ENCODE data around the gene PNPLA2. TPM values are rescaled to one million over a fixed set of nuclear protein-coding genes. Genes with fewer than 3 reads are reported as not detected.

Gene PNPLA2
- polyA plus RNA-seq, 3 donors: 26.8 to 321 (median 35.0) TPM

DNA sequence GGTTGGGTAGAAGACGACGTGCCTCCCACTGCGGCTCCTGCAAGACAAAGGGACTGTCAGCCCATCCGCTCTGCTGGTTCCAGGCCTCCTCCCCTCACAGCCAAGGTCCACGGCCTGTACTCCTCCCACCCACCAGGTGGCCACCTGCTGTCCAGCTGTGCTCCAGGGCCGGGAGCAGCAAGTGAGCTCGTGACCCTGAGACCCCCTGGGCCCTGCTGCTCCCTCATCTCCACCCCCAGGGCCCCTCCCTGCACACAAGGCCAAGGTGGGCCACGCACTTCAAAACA lies 51.4 kb downstream of the PNPLA2 start:
- intact Hi-C loops (cut with micrococcal nuclease): no loop called here
- Histone ChIP-seq H3K9me3 (replicated peaks in 1 of 2; ENCODE audit: control insufficient read depth in 1 of 2, insufficient read depth in 1 of 2, low read length in 2 of 2) (no peaks in the 10 kb centered on the region), H2AFZ (ENCODE audit: insufficient read depth, low read depth, low read length, poor library complexity, severe bottlenecking) (no peak overlapping the region), H3K27ac (ENCODE audit: low read depth in 1 of 2, low read length in 2 of 2) (no peak overlapping the region), H3K36me3 (replicated peaks in 1 of 2; ENCODE audit: control insufficient read depth in 1 of 2, insufficient read depth in 2 of 2, low read length in 2 of 2) (peaks cover 0 to 6% of the 10 kb centered on the region in 2 donors), H3K4me2 (replicated peaks; ENCODE audit: extremely low read depth, low read length, poor library complexity, severe bottlenecking) (no peak overlapping the region), H3K27me3 (ENCODE audit: control insufficient read depth in 2 of 2, insufficient read depth in 2 of 2, low read length in 2 of 2) (no peaks in the 10 kb centered on the region), H3K79me2 (ENCODE audit: insufficient read depth, low read length) (no peaks in the 10 kb centered on the region), H4K20me1 (ENCODE audit: insufficient read depth, low read length) (no peaks in the 10 kb centered on the region), H3K9ac (ENCODE audit: insufficient read depth, low read length, poor library complexity, severe bottlenecking) (no peak overlapping the region), H3K4me1 (ENCODE audit: control insufficient read depth in 1 of 2, insufficient read depth in 2 of 2, low read length in 2 of 2) (no peaks in the 10 kb centered on the region), H3K4me3 (replicated peaks in 1 of 3; ENCODE audit: low read depth in 2 of 3, low read length in 3 of 3) (no peak overlapping the region)
- no peak overlapping the region for H3K4me3 Mint-ChIP-seq
- H3K27me3 Mint-ChIP-seq (ENCODE audit: low read depth in 3 of 3): peaks cover 0 to 2% (median 2%) of the 10 kb centered on the region in 3 donors
- peaks cover 4 to 7% of the 10 kb centered on the region in 2 donors for H3K36me3 Mint-ChIP-seq
- H3K4me1 Mint-ChIP-seq: no peaks in the 10 kb centered on the region
- DNase-seq: no peak
- no peak overlapping the region for H3K27ac Mint-ChIP-seq
- WGBS (ENCODE audit: insufficient coverage): 87% methylated on average over 6 of the region's 8 CpGs
- no peaks in the 10 kb centered on the region for H3K9me3 Mint-ChIP-seq
- TF ChIP-seq CTCF (IDR thresholded peaks at IDR 0.05): peak; percentile 7

- no peaks in the 10 kb centered on the region for H3K4me1 Mint-ChIP-seq
Measured at GRCh38 chr11:870418-870817, 51.7 kb downstream of the PNPLA2 start.

More at GRCh38 chr11:870418-870817, 51.7 kb downstream of the PNPLA2 start:
- Histone ChIP-seq H3K4me1 (ENCODE audit: control insufficient read depth in 1 of 2, insufficient read depth in 2 of 2, low read length in 2 of 2) (no peaks in the 10 kb centered on the region), H4K20me1 (ENCODE audit: insufficient read depth, low read length) (no peaks in the 10 kb centered on the region), H3K4me2 (replicated peaks; ENCODE audit: extremely low read depth, low read length, poor library complexity, severe bottlenecking) (no peak overlapping the region), H3K9me3 (replicated peaks in 1 of 2; ENCODE audit: control insufficient read depth in 1 of 2, insufficient read depth in 1 of 2, low read length in 2 of 2) (no peaks in the 10 kb centered on the region), H3K79me2 (ENCODE audit: insufficient read depth, low read length) (no peaks in the 10 kb centered on the region), H3K27me3 (ENCODE audit: control insufficient read depth in 2 of 2, insufficient read depth in 2 of 2, low read length in 2 of 2) (no peaks in the 10 kb centered on the region), H3K9ac (ENCODE audit: insufficient read depth, low read length, poor library complexity, severe bottlenecking) (no peak overlapping the region), H3K27ac (ENCODE audit: low read depth in 1 of 2, low read length in 2 of 2) (no peak overlapping the region), H3K4me3 (replicated peaks in 1 of 3; ENCODE audit: low read depth in 2 of 3, low read length in 3 of 3) (no peak overlapping the region), H3K36me3 (replicated peaks in 1 of 2; ENCODE audit: control insufficient read depth in 1 of 2, insufficient read depth in 2 of 2, low read length in 2 of 2) (peaks cover 0 to 5% of the 10 kb centered on the region in 2 donors), H2AFZ (ENCODE audit: insufficient read depth, low read depth, low read length, poor library complexity, severe bottlenecking) (no peak overlapping the region)
- no peak overlapping the region for H3K4me3 Mint-ChIP-seq
- no peak overlapping the region for H3K27ac Mint-ChIP-seq
- peaks cover 0 to 2% (median 2%) of the 10 kb centered on the region in 3 donors for H3K27me3 Mint-ChIP-seq (ENCODE audit: low read depth in 3 of 3)
- WGBS (ENCODE audit: insufficient coverage): 92% methylated on average over 8 of the region's 8 CpGs
- H3K36me3 Mint-ChIP-seq: peaks cover 4 to 10% of the 10 kb centered on the region in 2 donors
- DNase-seq: no peak
- intact Hi-C loops (cut with micrococcal nuclease): no loop called here
- TF ChIP-seq CTCF (IDR thresholded peaks at IDR 0.05): no peak
- no peaks in the 10 kb centered on the region for H3K9me3 Mint-ChIP-seq
